Skin of body (tissue), 2 donors: ENCODE measurements around the gene CALB2. TPM values are rescaled to one million over a fixed set of nuclear protein-coding genes. Genes with fewer than 3 reads are reported as not detected.
A peak's percentile ranks its signal among the peaks of the same experiment; 100 is the strongest.
"Not testable (repeated sequence)": the region's sequence is repeated elsewhere in the genome, so short reads cannot be mapped to it uniquely, and the experiment has no call there.

ENCODE experiments used
- DNase-seq: peaks from one replicate; lab custom pipeline; 2025; lab: John Stamatoyannopoulos, UW
- total RNA-seq: library from RNA; depleted of rRNA; stranded (reverse); fragments of >200 nt; gene quantifications from one replicate; pipeline ENCODE4 v1.2.3, GENCODE V29; 2014

The CALB2 gene, protein sequence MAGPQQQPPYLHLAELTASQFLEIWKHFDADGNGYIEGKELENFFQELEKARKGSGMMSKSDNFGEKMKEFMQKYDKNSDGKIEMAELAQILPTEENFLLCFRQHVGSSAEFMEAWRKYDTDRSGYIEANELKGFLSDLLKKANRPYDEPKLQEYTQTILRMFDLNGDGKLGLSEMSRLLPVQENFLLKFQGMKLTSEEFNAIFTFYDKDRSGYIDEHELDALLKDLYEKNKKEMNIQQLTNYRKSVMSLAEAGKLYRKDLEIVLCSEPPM
- 9.3 TPM for total RNA-seq

DNA sequence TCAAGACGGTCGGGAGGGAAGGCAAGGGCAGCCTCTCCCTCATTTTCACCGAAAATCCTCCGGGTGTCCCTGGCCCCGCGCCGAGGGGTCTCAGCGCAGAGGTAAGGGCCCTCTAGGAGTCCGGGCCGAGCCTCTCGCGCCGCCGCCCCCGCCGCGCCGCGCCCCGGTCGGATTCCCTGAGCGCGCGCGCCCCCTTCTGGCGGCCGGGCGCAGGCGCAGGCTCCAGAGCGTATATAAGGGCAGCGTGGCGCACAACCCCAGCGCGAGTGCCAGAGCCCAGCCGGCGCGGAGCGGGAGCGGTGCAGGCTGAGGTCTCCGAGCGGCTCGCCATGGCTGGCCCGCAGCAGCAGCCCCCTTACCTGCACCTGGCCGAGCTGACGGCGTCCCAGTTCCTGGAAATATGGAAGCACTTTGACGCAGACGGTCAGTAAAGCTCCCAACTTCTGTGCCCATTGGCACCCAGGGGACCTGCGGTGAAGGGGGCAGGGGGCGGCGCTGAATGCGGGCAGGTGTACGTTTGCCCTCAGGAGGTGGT lies at the start of gene CALB2:
CALB2 (plus strand) TSS at position 260 of the 535 bp plus-strand sequence; CDS start at position 330, 70 bp downstream.
- peak; percentile 3 for DNase-seq

DNA sequence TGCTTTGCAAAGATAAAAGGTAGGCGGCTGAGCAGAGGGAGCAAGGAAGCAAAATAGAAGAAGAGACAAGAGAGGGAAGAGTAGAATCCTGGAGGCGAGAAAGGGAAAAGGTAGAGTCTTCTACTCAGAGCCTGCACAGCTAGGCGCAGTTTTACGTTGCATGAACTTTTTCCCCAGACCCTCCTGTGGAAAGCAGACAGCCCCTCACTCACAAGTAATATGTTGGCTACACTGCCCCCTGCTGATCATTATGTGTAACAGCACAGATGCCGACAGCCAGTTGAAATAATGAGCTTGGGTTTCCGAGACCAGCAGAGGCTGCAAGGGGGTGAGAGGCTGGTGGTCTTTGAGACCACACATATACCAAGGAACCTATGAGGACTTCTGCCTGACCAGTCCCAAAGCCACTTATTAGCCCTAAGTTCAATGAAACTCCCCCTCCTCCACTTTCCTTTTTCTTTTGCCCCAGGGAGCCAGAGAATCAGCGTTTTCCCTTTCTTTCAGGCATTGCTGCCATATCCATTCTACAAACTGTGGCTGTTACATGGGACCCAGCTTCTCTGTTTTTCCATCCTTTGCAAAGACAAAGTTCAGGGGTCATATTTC lies 46.9 kb upstream of the CALB2 start:
- peak; percentile 23 for DNase-seq

DNA sequence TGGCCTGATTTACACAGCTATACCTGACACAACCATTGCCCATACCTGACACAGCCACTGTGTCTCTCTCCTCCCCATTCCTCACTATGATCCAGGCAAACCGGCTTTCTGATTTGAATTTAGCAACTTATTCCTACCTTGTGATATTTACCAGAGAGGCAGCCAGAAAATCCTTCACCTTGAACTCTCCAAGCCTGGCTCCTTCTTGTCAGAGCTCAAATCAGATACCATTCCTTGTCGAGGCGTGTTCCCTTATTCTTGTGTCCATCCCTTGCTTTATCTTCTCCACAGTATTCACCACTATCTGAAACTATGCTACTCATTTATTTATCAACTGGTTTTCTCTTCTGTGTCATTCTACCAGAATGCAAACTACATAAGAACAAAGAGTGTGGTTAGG lies 44.9 kb upstream of the CALB2 start:
- not testable (repeated sequence) for DNase-seq

DNA sequence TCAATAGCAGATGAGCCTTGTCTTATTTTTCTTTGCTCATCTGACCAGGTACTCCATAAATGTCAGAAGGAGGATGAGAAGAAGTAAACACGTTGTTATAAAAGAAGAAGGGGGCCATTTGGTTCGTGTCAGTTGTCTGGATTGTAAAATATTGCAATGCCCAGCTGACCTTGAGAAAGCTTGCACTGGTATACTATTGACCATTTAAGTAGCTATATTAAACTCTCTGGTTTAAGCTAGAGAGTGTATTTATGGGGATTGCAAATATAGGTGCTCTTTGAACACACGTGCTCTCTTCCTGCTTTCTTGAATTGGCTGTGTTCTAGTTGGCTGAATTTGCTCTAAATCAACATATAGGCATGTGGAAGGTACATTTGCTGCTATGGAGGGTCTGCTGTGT lies 43.3 kb upstream of the CALB2 start:
- no peak for DNase-seq

DNA sequence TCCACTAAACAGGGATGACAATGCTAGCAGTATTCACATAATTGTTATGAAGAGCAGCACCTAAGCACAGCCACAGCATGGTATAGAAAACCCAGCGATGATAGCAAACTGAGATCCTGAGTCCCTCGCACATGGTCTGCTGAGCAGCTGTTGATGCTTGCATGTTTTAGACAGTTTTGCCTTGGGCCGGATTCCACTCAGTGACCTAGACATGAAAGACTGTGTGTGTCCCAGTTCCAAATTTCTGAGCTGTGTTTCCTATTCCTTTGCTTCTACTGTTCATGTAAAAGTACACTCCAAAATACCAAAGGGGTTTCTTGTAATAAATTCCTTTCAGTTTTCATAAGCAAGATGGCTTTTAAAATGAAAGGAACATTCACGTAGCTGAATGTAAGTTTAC lies 38.5 kb upstream of the CALB2 start:
- no peak for DNase-seq

DNA sequence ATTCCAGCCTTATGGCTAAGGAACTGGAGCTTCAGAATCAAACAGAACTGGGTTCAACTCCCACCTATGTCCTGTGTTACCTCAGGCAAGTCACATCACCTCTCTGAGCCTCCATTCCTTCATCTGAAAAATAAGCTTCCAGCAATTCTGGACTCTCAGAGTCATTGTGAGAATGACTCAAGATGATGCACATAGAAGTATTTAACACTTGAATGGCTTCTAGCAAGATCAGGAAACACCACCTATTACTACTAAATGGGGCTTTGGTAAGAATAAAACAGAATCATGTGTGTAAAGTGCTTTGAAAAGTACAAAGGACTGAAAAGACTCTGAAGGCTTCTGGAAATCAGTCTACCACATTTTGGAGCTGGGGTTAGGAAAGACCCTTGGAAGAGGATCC lies 30.8 kb upstream of the CALB2 start:
- no peak for DNase-seq

DNA sequence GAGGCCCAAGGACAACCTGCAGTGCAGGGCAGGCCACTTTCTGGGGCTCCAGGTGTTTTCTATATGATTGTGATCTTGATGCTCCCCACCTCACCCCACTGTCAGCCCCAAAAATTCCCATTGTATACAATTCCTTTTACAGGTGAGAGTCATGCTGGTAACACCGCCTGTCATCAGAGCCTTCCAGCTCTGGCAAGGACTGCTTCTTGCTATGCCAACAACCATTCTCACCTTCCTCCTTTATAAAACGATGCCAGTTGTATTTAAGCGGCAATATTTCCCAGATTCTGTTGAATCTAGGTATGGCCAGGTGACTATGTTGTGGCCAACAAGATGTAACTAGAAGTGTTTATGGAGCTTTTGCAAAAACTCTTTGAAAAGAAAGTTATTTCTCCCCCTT lies 30.4 kb upstream of the CALB2 start:
- DNase-seq = no peak

DNA sequence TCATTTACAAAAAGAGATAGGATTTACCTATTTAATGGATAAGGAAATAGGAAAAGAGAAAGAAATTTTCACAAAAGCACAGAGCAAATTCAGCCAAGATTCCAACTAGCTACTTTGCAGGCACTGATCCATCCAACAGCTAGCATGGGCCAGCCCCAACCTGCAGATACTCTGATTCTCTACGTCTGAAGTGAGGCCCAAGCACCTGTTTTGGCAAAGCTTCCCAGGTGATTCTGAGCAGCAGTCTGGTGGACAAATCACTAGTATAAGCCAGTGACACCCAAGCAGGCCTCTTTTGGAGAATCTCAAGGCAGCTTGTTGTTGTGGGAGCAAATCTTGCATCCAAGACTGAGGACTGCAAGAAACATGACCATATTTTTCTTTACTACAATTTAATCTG lies 20.9 kb upstream of the CALB2 start:
- DNase-seq = no peak

DNA sequence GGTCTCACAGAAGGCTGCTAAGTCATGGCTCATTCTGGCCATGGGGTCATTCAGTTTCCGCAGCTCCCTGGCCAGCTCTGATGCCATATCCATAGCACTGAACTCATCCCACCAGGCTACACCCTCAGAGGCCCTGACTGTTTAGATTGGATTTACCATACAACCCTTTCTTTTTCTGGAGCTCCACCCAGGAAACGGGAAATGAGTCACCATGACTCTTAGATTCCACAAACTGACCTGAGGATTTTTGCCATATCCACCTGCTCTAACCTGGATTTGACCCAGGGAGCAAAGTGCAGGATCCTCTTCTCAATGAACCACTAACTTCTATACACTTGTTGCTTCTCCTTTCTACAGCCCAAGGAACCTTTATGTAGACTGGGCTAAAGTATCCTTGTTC lies 20.3 kb upstream of the CALB2 start:
- DNase-seq = no peak

DNA sequence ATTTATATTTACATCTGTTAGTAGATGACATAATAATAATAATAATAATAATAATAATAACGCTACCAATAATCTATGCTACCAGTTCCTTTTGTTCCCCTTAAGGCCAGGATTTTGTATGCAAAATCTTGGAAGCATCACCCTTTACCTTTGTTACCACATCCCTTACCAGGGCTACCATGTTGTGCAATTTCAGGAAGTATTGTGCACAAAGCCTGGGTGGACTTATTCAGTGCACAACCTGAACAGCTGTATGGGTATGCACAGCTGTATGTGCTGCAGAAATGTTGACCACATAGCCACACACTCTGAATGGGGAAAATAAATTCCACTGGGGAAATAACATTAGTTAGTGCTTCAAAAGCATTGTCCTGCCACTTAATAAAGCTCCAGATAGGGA lies 19.9 kb upstream of the CALB2 start:
- no peak for DNase-seq

DNA sequence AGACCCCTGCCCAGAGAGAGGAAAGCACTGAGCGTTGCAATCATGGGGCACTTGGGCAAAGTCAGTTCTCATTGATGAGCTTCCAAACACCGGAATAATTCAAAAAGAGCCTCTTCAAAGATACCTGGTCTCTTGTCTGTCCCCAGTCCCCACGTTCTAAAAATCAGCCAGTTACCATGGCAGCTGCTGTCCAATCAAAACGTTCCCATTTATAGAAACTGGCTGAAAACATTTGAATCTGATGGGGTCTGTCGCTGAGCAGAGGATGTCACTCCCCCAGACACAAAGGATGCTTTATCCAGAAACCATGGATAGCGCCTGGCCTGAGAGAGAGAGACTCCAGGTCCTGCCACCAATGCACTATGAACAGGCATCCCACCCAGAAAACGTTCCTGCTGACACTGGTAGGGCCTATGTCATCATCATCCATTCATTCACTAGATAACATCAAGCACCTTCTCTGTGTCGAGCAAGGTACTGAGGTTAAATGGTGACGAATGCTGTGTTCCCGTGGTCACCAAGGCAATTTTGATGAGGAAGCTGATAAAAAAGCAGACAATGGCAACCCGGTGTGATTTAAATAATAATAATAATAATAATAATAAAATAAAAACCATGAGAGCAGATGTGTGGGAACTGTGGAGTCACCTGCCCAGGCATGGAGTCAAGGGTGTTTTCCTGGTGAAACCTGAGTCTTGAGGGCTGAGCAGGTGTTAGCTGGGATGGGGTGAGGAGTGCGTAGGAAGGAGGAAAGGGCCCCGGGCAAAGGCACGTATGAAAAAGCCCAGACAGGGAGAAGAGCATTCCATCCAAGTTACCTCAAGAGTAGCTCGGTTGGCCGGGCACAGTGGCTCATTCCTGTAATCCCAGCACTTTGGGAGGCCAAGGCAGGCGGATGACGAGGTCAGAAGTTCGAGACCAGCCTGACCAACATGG lies 19.0 kb upstream of the CALB2 start:
- DNase-seq = no peak

DNA sequence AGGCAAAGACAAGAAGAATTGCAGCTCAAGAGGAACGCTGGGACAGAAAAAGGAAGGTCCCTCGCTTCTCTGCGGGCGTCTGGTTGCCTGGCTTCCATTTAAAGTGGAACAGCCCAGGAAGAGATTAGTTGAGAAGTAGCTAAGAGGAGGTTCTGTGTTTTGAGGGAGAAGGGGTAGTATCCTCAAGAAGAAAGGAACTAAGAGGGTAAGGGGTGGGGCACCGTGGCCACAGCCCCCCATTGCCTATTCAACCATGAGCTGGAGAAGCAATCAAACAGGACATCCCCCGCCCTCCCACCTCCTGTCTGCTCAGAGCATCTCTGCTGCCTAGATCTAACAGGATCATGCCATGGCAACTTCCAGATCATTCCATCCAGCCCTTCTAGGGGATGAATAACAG lies 18.1 kb upstream of the CALB2 start:
- DNase-seq = no peak

DNA sequence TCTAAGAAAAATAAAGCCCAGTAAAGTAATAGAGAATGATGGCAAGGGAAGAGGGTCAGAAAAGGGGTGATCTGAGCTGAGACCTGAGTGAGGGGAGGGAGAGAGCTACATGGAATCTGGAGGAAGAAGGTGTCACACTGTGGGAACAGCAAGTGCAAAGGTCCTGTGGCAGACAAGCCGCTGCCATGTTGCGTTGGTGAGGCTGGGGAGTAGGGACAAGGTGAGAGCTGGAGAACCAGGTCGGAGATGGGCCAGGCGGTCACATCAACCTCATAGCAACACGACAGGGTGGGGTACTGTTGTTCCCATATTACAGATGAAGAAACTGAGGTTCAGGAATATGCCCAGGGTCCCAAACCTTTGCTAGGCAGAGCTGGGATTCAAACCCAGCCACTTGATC lies 16.6 kb upstream of the CALB2 start:
- no peak for DNase-seq

DNA sequence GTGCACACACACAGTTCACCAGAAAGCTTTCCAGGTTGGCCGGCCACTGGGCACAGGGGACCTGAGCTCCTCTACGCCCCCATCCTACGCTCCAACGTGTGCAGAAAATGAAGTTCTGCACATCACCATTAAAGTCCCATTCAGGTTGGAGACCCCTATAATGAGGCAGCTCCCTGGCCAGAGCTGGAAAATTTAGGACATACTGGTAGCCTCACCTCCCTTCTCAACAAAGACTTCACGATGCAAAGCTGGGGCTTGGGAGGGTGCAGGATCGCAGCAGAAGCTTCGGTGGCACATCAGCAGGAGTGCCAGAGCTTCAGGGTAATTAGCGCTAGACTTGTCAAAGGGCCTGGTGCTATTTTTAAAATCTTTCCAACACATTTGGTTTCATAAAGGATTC lies 15.4 kb upstream of the CALB2 start:
- DNase-seq = no peak

DNA sequence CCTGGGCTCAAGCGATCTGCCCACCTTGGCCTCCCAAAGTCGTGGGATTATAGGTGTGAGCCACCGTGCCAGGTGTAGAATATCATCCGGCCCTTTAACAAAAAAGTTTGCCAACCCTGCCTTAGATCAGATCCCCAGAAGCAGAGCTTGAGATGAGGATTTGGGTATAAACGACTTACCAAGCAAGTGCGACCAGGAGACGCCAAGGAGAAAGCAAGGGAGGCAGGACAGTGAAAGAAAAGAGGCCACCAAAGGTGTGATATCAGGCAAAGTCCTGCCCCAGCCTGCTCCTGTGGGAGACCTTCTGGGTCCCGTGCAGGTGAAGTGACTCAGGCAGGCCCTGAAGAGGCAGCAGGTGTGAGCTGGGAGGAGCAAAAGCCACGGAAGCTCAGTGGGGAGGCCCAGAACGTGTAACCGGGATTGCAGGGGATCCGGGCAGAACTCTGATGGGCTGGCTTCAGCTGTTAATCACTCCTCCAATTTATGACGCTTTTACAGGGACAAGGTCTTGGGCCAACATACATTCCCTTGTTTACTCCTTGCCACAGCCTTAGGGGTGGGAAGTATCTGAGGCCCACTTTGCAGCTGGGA lies 14.1 kb upstream of the CALB2 start:
- DNase-seq = no peak

DNA sequence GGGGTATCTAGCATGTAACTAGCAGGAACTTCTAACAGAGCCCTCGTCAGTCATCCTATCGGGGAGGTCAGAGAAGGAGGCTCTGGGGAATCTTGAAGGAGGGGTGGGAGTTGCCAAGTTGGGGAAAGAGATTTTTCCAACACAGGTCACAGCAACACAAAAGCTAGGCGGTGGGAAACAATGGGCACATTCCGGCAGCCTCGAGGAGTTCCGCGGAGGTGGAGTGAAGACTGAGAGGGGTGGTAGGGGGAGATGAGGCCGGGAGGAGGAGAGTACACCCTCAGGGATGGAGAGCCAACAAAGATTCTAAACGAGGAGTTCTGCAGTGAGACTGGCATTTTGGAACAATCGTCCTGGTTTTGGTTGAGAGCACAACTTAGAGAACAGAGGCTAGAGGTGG lies 13.5 kb upstream of the CALB2 start:
- no peak for DNase-seq

DNA sequence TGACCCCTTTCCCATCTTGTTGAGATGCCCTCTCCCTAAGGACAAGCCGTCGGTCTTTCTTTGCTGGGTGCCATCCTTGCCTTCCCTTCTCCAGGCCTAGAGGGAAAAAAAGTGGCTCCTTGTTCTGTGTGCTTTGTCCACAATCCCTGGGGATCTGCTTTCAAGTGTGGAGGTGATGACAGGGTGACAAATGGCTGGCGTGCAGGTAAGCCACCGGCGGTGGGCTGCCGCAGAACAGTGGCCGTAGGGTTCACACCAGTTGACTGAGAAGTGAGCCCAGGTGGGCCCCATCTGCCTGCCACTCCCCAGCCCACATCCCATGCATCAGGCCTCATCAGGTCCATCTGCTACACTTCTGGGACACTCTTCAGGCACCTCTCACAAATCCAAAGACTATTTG lies 11.4 kb upstream of the CALB2 start:
- DNase-seq = no peak

DNA sequence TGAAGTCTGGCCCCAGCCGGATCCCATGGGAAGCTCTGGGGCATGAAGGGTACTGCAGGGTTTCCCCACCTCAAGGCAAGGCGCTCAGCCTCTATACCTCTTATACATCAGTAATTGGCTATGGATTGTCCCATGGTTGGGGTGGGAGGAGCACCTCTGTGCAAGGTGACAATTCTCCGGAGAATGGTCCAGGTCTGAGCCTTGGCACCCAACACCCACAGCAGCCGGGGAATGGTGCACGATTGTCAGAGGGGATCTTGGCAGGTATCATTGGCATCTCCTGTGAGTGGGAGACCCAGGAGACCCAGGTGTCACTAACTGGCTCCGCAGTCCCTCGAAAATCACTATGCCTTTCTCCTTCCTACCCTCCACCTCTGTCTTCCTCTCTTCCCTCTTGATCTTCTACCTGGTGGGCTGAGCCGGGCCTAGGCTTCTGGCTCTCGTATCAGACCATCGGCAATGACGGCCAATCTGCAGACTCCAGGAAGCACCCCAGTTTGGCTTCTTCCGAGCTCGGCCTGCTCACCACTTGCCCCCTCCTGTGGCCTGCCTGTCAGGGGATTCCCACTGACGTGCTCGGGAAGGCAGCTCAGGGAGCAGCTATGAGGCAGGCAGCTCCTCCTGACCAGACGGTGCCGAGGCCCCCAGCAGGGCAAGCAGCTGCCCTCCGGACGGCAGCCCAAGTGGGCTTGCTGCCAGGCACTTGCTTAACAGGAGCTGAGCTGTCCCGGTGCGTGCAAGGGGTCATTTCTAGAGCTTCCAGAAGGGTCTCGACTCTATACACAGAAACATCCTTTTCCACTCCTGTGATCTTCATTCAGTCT lies 10.0 kb upstream of the CALB2 start:
- DNase-seq = no peak

DNA sequence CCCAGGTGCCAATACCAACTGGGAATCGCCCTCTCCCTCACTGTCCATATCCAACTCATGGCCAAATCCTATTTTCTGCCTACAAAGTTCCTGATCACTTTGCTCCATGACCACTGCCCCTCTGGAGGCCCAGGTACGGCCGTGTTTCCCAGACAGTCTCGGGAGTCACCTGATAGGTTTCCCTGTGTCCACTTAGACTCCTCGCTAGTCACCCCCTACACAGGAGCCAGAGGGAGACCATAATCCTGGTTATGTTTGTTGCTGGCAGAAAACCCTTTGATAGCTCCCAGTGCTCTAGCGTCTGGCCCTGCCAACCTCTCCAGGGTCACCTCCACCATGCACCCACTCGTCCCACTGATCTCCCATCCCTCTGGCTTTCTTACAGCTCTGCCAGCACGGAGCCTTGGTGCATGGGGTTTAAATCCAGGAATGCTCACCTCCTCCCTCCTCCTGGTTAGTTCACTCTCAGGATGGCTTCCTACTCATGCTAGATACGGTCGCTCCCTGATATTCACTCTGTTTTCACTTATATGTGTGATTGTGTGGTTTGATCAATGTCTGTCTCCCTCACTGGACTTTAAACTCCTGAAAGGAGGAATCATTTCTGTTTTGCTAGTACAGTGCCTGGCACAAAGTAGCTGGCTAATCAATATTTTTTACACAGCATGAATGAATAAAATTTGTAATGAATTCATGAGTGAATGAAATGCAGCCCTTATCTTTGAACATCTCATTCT lies 7.5 kb upstream of the CALB2 start:
- no peak for DNase-seq

DNA sequence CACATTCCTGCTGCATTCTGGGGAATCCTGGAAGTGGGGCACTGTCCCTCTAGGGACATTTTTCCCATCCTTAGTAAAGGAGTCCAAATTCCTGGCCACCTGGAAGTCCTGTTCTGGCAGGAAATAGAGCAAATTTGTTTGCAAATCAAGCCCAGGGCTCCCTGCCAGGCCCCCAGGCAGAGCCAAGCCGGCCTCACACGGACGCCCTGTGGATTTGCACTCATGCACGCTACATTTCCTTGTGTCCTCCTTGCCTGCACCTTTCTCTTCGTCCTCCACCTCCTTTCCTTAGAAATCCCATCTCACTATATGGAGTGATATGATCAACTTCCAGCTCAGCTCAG lies 7.0 kb upstream of the CALB2 start:
- DNase-seq = no peak
